Measurements from ENCODE around the gene HOXA13. TPM values are rescaled to one million over a fixed set of nuclear protein-coding genes. Genes with fewer than 3 reads are reported as not detected.
A peak's percentile ranks its signal among the peaks of the same experiment; 100 is the strongest.

The HOXA13 gene
- total RNA-seq, 2 donors from 2014 or later, result not detected

DNA sequence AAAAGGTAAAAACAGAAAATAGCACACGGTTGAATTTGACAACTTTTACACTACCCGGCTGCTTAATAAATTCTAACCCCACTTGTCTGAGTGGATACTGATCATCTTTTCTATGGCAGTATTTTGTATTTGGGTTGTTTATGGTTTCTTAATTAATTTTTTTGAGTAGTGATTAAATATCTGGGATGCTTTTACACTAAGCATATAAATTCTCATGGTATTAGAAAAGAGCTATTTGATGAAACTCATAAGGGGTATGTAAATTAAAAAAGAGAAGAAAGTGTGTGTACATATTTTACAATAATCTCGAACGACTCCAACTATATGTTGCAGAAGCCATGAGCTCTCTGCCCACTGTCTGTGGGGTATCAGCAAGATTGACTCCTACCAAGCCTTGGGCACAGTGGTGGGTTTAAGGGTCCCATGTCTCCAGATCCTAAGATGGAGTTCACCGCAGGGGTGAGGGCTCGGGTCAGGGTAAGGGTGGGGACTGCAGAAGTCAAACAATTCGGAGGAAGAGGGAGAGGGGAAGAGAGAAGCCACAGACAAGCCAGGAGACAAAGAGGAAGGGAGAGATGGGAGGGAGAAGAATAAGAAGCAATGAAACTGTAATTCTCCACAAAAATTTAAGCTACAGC lies 7.6 kb upstream of the HOXA13 start:
- DNase-seq (ENCODE audit: low spot score) (no peak), ATAC-seq (no peak)
- Mint-ChIP-seq H3K9me3 (no peaks in the 10 kb centered on the region), H3K27me3 (peaks cover 78 to 91% of the 10 kb centered on the region in 2 donors), H3K4me1 (ENCODE audit: low read depth in 2 of 2) (peaks cover 5 to 19% of the 10 kb centered on the region in 2 donors), H3K36me3 (no peaks in the 10 kb centered on the region), H3K4me3 (no peak overlapping the region), H3K27ac (no peak overlapping the region)

DNA sequence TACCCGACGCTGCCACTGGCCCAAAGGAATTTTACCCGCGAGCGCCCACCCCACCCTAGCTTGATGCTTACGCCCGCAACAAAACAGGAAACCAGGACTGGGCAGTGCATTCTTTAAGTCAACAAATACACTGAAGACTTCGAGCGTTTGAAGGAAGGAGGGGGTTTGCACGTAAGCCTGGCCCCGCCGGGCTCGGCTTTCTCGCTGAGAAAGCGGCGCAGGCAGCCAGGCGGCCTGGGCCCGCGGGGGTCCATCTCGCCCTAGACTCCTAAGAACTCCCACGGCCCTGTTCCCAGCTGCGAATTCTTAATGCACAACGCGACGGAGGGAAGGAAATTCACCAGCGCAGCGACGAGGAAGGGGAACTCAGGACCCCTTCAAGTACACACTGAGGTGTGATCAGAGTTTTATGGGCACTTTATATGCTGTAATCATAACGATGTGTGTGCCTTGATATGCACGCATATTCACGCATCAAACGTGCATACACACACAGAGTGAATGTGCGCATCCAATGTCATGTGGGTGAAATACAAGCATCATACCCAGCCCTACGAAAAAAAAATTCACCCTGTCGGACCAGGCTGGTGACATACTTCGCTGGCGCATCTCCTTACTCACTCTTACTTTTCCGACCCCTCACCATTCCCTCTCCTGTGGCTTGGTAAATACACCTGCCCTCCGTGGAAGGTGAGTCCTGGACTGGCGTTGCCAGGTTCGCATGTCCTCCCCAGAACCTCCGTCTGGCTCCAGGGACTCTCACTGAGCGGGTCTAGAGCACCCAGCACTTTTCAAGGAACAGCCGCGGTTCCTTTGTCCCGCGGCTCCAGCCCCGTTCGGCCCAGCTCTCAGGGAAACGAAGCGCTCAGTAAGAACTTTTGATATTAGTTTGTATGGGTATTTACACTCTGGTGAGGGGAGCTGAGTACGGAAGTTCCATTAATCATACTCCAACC lies 5.7 kb upstream of the HOXA13 start:
- peak overlapping the region; percentile 42 for H3K4me3 Mint-ChIP-seq
- H3K27ac Mint-ChIP-seq, result no peak overlapping the region
- peaks cover 81 to 92% of the 10 kb centered on the region in 2 donors for H3K27me3 Mint-ChIP-seq
- H3K9me3 Mint-ChIP-seq, result no peaks in the 10 kb centered on the region
- DNase-seq (ENCODE audit: low spot score), result no peak
- no peaks in the 10 kb centered on the region for H3K36me3 Mint-ChIP-seq
- no peak for ATAC-seq
- H3K4me1 Mint-ChIP-seq (ENCODE audit: low read depth in 2 of 2), result peaks cover 17 to 34% of the 10 kb centered on the region in 2 donors

DNA sequence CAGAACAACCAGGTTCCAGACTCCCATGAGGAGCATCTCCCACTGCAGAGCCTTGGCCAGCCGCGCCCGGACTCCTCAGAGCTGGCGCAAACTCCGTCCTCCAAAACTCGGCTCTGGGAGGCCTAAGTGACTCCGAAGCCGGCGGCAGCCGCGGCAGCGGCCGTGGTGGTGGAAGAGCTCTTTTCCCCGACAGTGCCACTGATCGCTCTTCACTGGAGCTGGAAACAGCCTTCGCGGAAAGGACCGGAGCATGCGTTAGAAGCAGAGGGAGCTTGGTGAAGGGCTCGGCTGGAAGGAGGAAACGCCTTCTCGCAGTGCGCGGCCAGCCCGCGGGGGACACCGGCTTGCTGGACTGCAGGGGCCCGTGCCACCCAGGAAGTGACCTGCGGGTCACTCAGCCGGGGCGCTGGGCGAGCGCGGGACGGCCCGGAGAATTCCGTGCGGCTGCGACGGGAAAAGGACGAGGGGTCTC lies 5.0 kb upstream of the HOXA13 start:
- Mint-ChIP-seq H3K4me3 (peak overlapping the region; percentile 42), H3K36me3 (no peaks in the 10 kb centered on the region), H3K27ac (no peak overlapping the region), H3K4me1 (ENCODE audit: low read depth in 2 of 2) (peaks cover 19 to 37% of the 10 kb centered on the region in 2 donors), H3K9me3 (no peaks in the 10 kb centered on the region), H3K27me3 (peaks cover 79 to 91% of the 10 kb centered on the region in 2 donors)
- ATAC-seq (no peak), DNase-seq (ENCODE audit: low spot score) (no peak)

DNA sequence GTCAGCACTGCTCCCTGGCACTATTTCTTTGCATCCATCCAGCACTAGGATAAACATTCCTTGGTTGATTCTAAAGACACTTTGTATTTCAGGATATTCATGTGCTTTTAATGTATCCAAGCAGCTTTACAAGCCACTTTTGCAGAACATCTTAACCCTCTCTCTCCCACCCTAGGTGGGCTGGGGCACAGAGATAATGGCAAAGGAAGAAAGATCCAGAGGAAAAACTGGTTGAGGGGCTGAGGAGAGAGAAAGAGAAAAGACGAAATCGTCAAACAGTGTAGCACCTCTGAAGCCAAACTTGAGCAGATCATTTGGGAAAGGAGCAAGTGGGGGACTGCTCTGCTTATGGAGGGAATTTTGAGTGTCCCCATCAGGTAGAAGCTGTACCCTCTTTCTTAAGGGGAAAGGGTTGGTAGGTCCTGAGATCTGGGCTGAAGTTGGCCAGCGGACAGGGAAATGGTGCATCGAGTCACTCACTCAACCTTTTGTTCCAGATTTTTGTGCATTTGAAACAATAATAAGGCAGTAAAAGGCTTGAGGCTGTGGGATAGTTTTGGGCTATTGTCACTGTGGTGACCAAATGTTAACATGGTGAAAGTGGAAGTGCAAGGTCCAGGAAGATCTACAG lies 4.2 kb upstream of the HOXA13 start:
- ATAC-seq, result no peak
- DNase-seq (ENCODE audit: low spot score), result no peak
- H3K9me3 Mint-ChIP-seq, result no peaks in the 10 kb centered on the region
- H3K27ac Mint-ChIP-seq, result no peak overlapping the region
- no peaks in the 10 kb centered on the region for H3K36me3 Mint-ChIP-seq
- H3K4me3 Mint-ChIP-seq, result peak overlapping the region; percentile 8
- H3K27me3 Mint-ChIP-seq, result peaks cover 74 to 85% of the 10 kb centered on the region in 2 donors
- H3K4me1 Mint-ChIP-seq (ENCODE audit: low read depth in 2 of 2), result peaks cover 19 to 37% of the 10 kb centered on the region in 2 donors

DNA sequence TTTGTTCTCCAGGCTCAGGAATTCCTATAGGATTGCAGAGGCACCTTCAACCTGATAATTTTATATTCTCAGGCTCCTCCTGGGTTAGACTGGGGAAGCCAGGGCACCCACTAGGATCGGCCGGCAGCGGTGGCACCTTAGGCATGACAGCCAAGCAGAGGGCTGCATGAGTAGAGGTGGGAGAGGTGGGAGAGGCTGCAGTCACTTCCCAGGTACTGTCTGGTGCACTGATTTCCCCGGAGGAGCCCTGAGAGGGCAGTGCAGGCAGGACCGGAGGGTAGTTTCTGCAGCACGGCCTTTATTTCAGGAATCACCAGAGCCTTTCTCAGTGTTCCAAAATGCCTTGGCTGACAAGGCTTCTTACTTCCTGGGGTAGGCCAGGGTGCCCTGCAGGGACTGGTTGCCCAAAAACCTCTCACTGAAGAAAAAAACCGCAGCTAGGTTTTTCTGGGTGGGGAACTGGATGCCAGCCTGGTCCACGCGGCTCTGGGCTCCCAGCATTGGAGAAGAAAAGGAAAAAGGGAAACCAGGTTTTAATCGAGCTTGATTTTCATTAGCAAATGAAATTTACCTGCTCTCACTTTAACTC lies 3.6 kb upstream of the HOXA13 start:
- Mint-ChIP-seq H3K9me3 (no peaks in the 10 kb centered on the region), H3K36me3 (no peaks in the 10 kb centered on the region), H3K4me3 (no peak overlapping the region), H3K27me3 (peaks cover 72 to 84% of the 10 kb centered on the region in 2 donors), H3K4me1 (ENCODE audit: low read depth in 2 of 2) (peaks cover 19 to 40% of the 10 kb centered on the region in 2 donors), H3K27ac (no peak overlapping the region)
- DNase-seq (ENCODE audit: low spot score), result no peak
- ATAC-seq, result no peak

DNA sequence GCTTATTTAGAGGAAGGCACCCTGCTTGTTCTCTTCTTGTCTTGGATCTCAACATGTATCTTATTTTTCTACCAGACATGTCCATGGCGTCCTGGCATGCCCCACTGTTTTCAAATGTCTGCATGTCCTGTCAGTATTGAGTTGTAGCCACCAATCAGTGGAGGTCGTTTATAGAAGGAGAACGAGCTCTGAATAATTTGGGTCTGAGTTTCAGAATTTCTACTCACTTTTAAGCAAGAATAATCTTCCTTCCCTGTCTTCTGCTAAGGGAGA lies 2.9 kb upstream of the HOXA13 start:
- DNase-seq (ENCODE audit: low spot score), result no peak
- no peak overlapping the region for H3K4me3 Mint-ChIP-seq
- H3K9me3 Mint-ChIP-seq, result no peaks in the 10 kb centered on the region
- peaks cover 75 to 84% of the 10 kb centered on the region in 2 donors for H3K27me3 Mint-ChIP-seq
- H3K36me3 Mint-ChIP-seq, result no peaks in the 10 kb centered on the region
- no peak for ATAC-seq
- H3K4me1 Mint-ChIP-seq (ENCODE audit: low read depth in 2 of 2), result peaks cover 25 to 44% of the 10 kb centered on the region in 2 donors
- no peak overlapping the region for H3K27ac Mint-ChIP-seq

DNA sequence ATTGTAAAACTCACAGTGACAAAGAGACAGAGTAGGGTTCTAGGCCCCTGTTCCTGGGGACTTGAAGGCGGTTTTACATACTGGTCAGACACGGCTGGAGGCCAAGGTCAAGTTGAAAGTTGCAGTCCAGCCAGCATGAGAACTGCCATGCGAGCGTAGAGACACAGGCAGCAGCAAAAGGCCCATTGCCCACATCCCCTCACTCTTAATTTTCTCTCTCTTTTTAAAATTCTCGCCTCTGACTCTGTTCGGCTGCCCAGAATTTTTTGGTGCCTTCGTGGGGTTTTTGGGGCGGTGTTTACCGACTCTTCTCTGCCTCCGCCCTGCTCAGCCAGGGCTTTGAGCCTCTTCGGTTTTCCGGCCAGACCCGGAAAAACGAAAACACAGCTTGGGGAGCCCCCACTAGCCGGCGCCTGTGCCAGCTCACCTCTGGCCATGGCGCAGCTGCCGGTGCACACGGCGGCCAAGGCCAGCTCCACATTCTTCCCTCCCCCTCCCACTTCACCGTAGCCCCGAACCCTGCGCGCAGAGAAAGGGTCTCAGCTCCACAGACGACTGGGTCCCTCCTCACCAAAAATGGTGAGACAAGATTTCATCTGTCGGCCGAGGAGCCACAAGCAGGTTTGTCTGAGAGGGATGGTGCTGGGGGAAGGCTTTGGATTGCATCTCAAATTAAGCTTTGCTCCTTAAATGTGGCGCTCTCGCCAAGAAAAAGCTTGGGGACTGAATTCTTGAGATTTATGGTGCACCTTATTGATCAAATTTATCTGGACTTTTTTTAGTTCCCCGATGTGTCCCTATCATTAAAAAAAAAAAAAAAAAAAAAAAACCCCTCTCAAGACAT lies 2.3 kb upstream of the HOXA13 start:
- no peaks in the 10 kb centered on the region for H3K36me3 Mint-ChIP-seq
- H3K4me1 Mint-ChIP-seq (ENCODE audit: low read depth in 2 of 2), result peaks cover 25 to 44% of the 10 kb centered on the region in 2 donors
- H3K9me3 Mint-ChIP-seq, result no peaks in the 10 kb centered on the region
- H3K27me3 Mint-ChIP-seq, result peaks cover 75 to 84% of the 10 kb centered on the region in 2 donors
- H3K4me3 Mint-ChIP-seq, result peak overlapping the region; percentile 83
- ATAC-seq (no peak), DNase-seq (ENCODE audit: low spot score) (no peak)
- H3K27ac Mint-ChIP-seq, result no peak overlapping the region

DNA sequence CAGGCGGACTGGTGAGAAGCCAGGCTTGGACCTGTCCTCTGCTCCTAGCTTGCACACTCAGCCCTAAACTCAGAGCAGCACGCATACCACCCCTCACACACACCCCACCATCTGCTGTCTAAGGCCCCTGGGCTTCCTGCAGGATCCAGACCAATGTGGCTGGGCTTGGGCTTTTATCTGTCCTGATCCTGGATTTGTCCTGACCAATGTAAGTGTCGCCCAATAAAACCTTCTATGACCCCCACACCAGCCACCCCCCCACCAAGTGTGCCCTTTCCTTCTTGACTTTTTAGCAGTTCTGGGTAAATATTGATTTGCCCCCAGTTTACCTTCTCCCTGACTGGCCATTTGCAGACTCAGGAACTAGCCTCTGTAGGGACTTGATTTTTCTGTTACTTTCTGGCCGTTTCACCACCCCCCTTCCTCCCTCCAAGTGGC lies 1.7 kb upstream of the HOXA13 start:
- H3K4me3 Mint-ChIP-seq, result peak overlapping the region; percentile 83
- peaks cover 25 to 44% of the 10 kb centered on the region in 2 donors for H3K4me1 Mint-ChIP-seq (ENCODE audit: low read depth in 2 of 2)
- no peak overlapping the region for H3K27ac Mint-ChIP-seq
- DNase-seq (ENCODE audit: low spot score) (no peak), ATAC-seq (no peak)
- no peaks in the 10 kb centered on the region for H3K36me3 Mint-ChIP-seq
- no peaks in the 10 kb centered on the region for H3K9me3 Mint-ChIP-seq
- peaks cover 72 to 80% of the 10 kb centered on the region in 2 donors for H3K27me3 Mint-ChIP-seq

DNA sequence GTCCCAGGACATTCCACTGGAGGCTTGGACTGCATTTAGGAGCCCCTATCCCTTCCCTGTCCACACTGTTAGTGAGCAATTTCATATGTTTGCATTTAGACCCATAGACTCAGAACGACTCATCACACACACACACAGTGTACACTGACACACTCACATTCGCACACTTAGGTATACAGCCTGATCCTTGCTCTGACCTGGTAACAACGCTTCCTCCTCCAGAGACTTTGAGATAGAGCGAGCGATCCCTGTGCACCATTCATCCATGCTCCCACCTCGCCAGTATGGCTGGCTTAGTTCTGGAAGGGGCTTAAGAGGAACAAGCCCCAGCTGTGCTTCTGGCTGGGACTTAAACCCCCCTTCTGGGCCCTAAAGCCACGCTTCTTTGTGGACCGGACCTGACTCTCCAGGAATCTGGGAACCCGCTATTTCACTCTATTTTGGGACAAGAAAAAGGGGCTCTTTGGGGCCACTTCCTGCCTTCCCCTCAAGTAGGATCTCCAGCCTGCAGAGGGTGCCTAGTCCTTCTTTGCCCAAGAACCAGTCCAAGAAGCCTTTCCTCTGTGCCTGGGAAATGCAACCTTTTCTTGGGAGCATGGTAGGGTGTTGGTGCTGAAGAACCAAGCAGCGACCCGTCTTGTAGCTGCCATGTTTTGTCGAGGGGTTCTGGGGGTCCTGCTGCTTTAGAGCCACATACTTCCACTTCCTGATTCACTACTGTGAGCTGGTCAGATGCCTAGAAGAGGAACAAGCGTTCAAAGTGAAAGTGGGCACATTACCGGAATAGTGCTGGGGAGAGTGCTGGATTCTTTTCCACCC lies 1.1 kb upstream of the HOXA13 start:
- no peaks in the 10 kb centered on the region for H3K9me3 Mint-ChIP-seq
- DNase-seq (ENCODE audit: low spot score) (no peak), ATAC-seq (no peak)
- H3K27ac Mint-ChIP-seq, result peak overlapping the region in 1 of 2 donors; percentile 47
- peaks cover 23 to 42% of the 10 kb centered on the region in 2 donors for H3K4me1 Mint-ChIP-seq (ENCODE audit: low read depth in 2 of 2)
- no peaks in the 10 kb centered on the region for H3K36me3 Mint-ChIP-seq
- H3K4me3 Mint-ChIP-seq, result peak overlapping the region; percentile 83
- H3K27me3 Mint-ChIP-seq, result peaks cover 72 to 74% of the 10 kb centered on the region in 2 donors

DNA sequence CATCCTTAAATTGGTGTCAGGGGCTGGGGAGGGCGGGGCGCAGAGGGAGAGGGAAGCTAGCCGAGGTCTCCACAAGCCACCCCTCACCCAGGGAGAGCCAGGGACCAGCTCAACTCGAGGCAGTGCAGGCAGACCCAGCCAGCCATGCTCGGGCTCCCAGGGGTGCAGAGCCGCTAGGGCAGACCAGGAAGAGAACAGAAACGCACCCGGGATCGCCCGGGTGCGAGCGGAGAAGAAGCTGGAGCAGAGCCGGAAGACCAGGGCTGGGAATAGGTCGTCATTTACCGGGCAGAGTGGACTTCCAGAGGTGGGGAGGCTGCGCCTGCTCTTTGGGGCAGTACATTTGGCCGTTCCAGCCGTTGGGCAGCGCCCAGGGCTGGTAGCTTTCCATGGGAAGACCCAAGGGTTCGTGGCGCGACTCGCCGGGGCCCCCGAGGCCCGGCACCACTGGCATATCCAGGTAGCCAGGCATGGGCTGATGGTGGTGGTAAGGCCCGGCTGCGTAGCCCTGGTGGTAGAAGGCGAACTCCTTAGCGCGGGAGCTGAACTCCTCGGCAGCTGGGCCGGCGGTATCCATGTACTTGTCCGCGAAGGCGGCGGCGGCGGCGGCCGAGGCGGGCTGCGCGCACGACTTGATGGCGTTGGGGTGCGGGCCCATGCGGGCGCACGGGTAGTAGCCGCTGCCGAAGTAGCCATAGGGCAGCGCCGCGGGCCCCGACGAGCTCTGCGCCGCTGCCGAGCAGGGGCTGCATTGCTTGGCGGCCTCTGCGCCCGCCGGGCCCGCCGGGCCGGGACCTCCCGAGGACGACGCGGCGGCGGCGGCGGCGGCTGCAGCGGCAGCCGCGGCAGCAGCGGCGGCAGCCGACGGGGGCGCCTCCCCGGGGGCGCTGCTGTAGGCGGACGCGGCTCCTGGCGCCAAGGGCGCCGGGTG lies 755 bp downstream of the HOXA13 start:
- no peak overlapping the region for H3K27ac Mint-ChIP-seq
- peak overlapping the region; percentile 44 for H3K4me3 Mint-ChIP-seq
- H3K9me3 Mint-ChIP-seq, result no peaks in the 10 kb centered on the region
- DNase-seq (ENCODE audit: low spot score) (no peak), ATAC-seq (peak; percentile 11)
- peaks cover 20 to 31% of the 10 kb centered on the region in 2 donors for H3K4me1 Mint-ChIP-seq (ENCODE audit: low read depth in 2 of 2)
- no peaks in the 10 kb centered on the region for H3K36me3 Mint-ChIP-seq
- H3K27me3 Mint-ChIP-seq, result peaks cover 69 to 77% of the 10 kb centered on the region in 2 donors

DNA sequence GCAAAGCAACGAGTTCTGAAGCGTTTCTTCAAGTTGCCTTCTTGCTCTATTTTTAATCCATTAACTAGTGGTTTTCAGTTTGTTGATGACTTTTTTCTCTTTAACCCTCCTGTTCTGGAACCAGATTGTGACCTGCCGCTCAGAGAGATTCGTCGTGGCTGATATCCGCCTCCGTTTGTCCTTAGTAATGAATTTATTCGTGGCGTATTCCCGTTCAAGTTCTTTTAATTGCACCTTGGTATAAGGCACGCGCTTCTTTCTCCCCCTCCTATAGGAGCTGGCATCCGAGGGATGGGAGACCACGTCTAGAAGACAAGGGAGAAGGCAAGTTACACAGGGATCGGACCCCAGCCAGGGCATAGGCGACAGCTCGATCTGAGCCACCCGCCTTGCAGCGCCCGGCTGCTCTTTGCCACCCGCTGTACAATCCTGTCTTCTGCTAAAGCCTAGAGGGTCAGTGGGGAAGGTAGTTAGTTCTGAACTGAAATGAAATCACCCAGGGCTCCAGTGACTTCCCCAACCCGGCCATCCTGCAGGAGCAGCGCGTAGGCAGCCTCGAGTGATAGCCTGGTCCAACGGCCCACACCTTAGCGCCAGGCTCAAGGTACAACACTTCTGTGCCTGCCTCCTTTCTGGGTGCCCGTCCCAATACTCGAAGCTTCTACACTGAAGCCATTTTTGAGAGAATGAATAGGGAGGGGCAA lies 1.6 kb downstream of the HOXA13 start:
- DNase-seq (ENCODE audit: low spot score) (no peak), ATAC-seq (no peak)
- Mint-ChIP-seq H3K9me3 (no peaks in the 10 kb centered on the region), H3K4me3 (peak overlapping the region; percentile 44), H3K4me1 (ENCODE audit: low read depth in 2 of 2) (peaks cover 20 to 28% of the 10 kb centered on the region in 2 donors), H3K36me3 (no peaks in the 10 kb centered on the region), H3K27me3 (peaks cover 69 to 76% of the 10 kb centered on the region in 2 donors), H3K27ac (peak overlapping the region in 1 of 2 donors; percentile 63)

All from natural killer cell treated with Interleukin-12 subunit alpha and Interleukin-12 subunit beta and Interleukin-15 and Interleukin-18, amount 100 ng/mL, for 72 hours (primary cell).